Activated T-cell treated with anti-CD3 and anti-CD28 coated beads, Interleukin-2, amount 50 U/mL, for 48 hours (primary cell): ENCODE measurements around the gene EHD4.

Experiments
- DNase-seq, 2 experiments: peaks; one replicate each; pipeline ENCODE4 v3.0.0-alpha.2; 2020

The EHD4 gene

DNA sequence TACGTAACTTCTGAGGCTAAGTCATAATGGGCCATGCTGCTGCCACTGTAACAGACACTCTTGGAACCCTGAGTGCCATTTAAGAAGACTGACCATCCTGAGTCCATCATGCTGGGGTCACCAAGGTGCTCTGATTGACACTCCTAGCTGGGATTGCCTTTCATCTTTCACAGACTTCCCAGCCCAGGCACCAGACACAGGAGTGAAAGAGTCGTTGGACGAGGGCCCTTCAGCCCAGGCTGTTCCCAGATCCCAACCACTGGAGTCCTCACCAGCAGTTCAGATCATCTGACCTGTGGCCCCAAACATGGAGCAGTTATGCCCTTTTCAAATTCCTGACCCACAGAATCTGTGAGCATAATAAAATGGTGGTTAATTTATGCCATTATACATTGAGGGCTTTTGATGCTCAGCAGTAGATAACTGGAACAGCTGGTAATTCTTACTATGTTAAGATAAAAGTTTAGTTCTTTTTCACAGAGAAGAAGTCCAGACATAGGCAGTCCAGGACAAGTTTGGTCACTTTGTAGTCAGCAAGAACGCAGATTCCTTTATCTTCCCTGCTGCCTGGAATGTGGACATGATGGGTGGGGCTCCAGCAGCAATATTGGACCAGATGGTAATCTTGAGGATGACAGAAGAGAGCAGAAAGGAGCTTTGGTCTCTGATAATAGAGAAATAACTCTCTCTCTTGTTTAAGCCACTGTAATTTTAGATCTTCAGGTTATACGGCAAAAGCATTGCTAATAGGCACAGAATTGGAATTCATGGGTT is 7.3 kb upstream of the EHD4 start:
- peak in 1 of 2 experiments; percentile 5 for DNase-seq

DNA sequence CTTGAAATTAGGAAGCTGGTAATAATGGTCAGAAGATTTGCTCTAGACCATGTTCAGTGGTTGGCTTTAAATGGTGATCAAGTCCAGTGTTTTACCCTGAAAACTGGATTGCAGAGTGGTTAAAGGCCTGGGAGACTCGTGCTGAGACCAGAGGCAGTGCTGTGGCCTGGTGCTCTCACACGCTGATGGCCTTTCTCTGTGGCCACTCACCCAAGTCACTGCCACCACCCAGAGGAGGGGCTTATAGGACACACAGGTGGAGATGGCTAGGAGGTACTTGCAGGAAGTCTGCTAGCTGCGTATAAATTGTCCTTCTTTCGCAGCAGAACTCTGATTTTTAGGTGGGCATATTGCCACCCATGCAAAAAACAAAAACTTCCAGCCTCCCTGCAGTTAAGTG is 6.2 kb upstream of the EHD4 start:
- DNase-seq: peak in 1 of 2 experiments; percentile 4

DNA sequence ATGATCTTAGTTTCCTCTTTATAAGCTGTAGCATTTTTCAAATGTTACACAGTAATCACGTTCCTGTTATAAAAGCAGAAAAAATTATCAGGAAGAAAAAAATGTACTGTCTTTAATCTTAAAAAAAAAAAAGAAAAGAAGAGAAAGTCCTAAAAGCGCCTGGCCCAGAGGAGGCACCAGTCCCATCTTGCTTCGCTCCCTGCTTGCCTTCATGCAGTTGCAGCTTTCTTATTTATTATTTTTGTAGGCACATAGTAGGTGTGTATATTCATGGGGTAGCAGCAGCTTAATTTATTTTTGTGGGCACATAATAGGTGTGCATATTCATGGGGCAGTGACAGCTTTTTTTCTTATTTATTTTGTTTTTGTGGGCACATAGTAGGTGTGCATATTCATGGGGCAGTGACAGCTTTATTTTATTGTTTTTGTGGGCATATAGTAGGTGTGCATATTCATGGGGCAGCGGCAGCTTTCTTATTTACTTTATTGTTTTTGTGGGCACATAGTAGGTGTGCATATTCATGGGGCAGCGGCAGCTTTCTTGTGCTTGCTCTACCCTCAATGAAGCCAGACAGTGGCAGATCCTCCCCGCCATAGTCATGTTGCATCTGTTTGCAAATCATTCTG is 5.5 kb upstream of the EHD4 start:
- DNase-seq: no peak

- no peak for DNase-seq
Measured at GRCh38 chr15:41975669-41976068, 3.3 kb upstream of the EHD4 start.

GRCh38 chr15:41974041-41974440 is 1.7 kb upstream of the EHD4 start:
- DNase-seq: no peak

DNA sequence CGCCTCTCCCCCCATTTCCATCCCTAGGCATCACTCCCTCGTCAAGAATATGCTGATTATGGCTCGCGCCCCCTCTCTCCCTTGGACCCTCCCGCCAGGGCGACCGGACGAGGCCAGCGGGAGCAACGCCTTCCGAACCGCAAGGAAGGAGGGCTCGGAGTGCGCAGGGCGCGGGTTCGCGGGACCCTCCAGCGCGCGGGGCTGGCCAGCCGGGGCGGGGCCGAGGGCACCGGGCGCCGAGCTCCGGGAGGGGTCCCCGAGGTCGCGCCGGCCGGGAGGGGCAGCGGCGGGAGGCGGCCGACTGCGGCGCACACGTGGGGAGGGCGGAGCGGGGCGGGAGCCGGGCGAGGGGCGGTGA is 483 bp downstream of the EHD4 start:
- DNase-seq: no peak

- peak; percentile 82 to 83 for DNase-seq
Measured at GRCh38 chr15:41971089-41971894, 1.1 kb downstream of the EHD4 start.

DNA sequence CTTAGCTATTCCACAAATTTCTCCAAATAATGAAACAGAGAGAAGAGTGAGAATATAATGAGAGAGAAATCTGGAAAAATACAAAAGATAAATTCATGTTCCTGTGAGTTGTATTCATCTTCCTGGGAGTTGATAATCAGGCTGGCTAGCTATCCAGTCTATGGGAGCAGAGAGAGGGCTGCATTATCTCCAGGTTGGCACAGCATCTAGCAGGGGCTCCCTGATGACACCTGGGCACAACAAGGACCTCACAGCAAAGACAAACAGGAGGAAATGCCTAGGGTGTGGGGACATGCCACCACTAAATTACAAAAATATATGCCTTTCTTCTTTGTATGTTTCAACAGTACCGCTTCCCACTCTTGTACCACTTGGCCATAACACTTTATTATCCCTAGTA is 1.9 kb downstream of the EHD4 start:
- no peak for DNase-seq

GRCh38 chr15:41969851-41970431 is 2.4 kb downstream of the EHD4 start:
- peak; percentile 38 to 44 for DNase-seq

GRCh38 chr15:41968701-41969100 is 3.7 kb downstream of the EHD4 start:
- no peak for DNase-seq

DNA sequence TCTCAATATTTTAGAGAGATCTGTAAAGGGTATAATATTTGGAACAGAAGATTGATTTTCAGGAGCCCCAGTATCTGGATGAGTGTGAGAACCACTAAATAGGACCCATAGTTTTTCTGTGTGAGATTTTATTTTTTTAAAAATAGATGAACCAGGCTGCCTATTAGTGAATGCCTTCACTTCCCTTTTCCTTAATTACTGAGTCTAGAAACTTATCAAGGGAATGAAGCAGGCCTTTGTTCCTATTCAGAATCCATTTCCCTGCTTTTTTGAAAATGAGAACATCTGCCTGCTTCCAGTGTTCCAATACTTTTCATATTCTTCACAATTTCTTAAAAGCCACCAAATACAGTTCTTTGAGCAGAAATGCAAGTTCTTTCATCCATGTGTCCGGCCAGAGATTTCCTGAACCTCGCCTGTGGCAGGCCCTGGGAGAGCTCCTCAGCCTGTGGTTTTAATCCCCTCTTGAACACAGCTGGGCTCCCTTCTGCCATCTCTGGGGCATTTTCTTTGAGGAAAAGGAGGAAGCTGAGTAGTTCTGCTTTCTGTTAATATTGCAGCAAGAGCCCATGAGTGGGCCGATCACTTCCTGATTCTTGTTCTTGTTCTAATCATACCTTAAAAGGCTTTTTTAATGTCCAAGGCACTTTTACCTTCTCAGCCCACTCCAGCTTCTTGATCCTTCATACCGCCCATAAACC is 4.7 kb downstream of the EHD4 start:
- peak in 1 of 2 experiments; percentile 13 for DNase-seq

DNA sequence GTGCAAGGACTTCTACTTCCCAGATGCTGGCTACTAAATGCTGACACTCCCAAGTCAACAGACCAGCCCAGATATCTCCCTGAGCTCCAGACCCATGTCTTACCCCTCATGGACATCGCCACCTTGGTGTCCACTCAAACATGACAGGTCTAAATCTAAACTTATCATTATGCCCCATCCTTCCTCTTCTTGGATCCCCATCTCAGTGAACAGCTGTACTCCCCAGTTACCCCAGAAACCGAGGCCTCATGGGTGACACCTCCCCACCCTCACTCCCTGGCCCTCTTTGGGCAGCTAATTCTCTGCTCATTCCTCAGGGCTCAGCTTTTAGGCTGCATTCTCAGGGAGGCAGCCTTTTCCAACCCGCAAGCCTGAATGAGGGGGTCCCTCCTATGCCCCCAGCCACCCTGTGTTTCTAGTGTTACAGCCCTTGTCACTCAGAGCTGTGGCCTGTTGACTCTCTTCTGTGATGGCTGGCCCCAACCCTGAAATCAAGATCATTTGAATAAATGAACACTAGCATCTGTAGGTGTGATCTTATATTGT is 5.4 kb downstream of the EHD4 start:
- DNase-seq: peak in 1 of 2 experiments; percentile 7

GRCh38 chr15:41966414-41966812 is 5.9 kb downstream of the EHD4 start:
- DNase-seq: peak in 1 of 2 experiments; percentile 7

DNA sequence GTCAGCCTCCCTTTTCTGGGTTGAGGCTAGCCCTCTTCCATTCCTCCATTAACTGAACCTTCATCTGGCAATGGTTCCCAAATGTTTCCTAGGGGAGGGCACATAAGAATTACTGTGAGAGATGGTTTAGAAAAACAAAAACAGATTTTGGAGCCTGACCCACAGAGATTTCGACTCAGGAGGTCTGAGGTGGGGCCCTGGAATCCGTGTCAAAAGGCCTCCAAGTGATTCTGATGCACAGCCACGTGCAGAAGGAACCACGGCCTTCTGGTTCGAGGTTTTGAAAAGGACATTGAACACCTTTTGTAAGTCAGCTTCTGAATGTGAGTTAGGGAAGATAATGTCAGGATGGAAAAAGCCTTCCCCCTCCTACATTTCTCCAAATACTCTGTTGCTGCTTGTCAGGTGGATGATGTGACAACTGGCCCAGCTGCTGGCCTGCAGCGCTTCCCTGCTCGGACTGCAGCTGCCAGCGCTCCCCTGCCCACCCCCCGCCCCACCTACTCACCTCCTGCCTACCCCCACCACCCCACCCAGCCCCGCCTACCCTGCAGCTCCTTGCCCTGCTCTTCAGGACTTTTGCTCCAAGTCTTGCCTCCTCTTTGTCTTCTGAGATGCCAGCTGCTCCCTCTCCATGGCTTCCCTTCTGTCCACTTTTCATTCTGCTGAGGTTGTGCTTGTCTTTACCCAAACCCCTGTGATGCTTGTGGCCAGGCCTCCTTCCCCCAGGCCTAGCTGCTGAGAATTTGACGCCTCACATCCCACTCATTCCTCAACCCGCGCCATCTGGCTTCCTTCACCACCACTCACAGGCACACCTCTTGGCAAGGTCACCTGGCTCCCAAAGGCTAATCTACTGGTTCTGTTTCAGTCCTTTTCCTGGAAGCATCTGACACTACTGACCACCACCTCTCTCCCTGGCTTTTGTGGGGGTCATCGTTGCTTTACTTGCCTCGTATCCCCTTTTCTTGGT is 6.6 kb downstream of the EHD4 start:
- no peak for DNase-seq

GRCh38 chr15:41961595-41962202 is 10.7 kb downstream of the EHD4 start:
- no peak for DNase-seq

- no peak for DNase-seq
Measured at GRCh38 chr15:41961001-41961518, 11.3 kb downstream of the EHD4 start.

GRCh38 chr15:41958002-41958420 is 14.3 kb downstream of the EHD4 start:
- DNase-seq: peak in 1 of 2 experiments; percentile 6

- DNase-seq: peak in 1 of 2 experiments; percentile 16
Measured at GRCh38 chr15:41957021-41957897, 15.1 kb downstream of the EHD4 start.

GRCh38 chr15:41955807-41956525 is 16.4 kb downstream of the EHD4 start:
- peak in 1 of 2 experiments; percentile 7 for DNase-seq
